Neural cell (in vitro differentiated cells): Measurements from ENCODE around the gene GLRX.

Experiments used
- EZH2 ChIP-seq: fragments of 200-600, 300-800 bp; shearing (Covaris generic), sonication (generic); IDR thresholded peaks from 2 replicates; pipeline ENCODE4 v1.6.1; 2014; ENCODE audit warnings: antibody characterized with exemption, low read length, borderline replicate concordance, mild to moderate bottlenecking; ENCODE audit not compliant: insufficient read depth, poor library complexity, severe bottlenecking
- POLR2AphosphoS5 ChIP-seq: IDR thresholded peaks from 2 replicates; pipeline ENCODE4 v1.6.1; 2012
- RAD21 ChIP-seq: fragments of 450-650 bp; conservative IDR thresholded peaks from 2 replicates; pipeline ENCODE4 v1.6.1; 2014; ENCODE audit warnings: antibody characterized with exemption, mild to moderate bottlenecking, moderate library complexity
- SMC3 ChIP-seq: fragments of 450-650 bp; conservative IDR thresholded peaks from 2 replicates; pipeline ENCODE4 v1.6.1; 2014; ENCODE audit warnings: antibody characterized with exemption, mild to moderate bottlenecking, moderate library complexity; ENCODE audit not compliant: poor library complexity
- TAF1 ChIP-seq: IDR thresholded peaks from 2 replicates; pipeline ENCODE4 v1.6.1; 2012; ENCODE audit warnings: low read depth
- TF ChIP-seq, protein P1 (sequence below): fragments of 450-650 bp; IDR thresholded peaks from 2 replicates; pipeline ENCODE4 v1.5.1; 2014; ENCODE audit warnings: antibody characterized with exemption, mild to moderate bottlenecking, moderate library complexity; ENCODE audit not compliant: poor library complexity, severe bottlenecking

DNA sequence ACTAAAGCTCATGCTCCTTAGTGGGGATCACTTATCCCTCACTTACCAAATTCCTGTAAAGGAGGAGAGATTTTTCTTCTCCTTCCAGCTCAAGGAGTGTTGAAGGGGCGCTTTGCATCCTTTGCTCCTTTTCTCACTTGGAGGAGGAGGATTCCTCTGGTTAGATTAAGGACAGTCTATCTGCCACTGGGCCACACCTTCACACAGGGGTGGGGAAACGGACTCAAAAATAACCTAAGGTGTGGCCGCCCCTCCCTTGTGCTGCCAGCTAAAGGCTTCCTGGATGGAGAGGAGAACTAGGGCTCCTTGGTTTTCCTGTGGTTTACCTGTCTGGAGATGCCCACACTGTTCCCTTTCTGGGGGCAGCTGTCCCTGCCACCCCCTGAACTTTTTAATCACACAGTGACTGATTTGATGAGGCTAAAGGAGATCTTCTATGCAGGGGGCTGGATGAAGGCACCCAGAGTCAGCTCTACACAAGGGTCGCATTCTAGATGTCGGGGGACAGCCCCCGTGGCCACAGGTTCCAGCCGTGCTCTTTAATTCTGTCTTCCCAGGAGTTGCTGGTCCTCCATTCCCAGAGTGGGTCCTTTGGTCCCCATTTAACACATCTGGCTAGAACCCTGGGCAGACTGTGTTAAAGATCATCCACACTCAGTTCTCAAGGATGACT is 14.4 kb downstream of the GLRX start:
- TF ChIP-seq, protein P1, sequence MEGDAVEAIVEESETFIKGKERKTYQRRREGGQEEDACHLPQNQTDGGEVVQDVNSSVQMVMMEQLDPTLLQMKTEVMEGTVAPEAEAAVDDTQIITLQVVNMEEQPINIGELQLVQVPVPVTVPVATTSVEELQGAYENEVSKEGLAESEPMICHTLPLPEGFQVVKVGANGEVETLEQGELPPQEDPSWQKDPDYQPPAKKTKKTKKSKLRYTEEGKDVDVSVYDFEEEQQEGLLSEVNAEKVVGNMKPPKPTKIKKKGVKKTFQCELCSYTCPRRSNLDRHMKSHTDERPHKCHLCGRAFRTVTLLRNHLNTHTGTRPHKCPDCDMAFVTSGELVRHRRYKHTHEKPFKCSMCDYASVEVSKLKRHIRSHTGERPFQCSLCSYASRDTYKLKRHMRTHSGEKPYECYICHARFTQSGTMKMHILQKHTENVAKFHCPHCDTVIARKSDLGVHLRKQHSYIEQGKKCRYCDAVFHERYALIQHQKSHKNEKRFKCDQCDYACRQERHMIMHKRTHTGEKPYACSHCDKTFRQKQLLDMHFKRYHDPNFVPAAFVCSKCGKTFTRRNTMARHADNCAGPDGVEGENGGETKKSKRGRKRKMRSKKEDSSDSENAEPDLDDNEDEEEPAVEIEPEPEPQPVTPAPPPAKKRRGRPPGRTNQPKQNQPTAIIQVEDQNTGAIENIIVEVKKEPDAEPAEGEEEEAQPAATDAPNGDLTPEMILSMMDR = no peak
- TF ChIP-seq POLR2AphosphoS5 (no peak), EZH2 (no peak), TAF1 (no peak), SMC3 (no peak), RAD21 (no peak)
